Right forelimb (tissue), 1 donor: ENCODE data around the gene RALY.
A peak's percentile ranks its signal among the peaks of the same experiment; 100 is the strongest.
"Not testable (repeated sequence)": the region's sequence is repeated elsewhere in the genome, so short reads cannot be mapped to it uniquely, and the experiment has no call there.

ENCODE experiments used
- DNase-seq: peaks from one replicate; pipeline ENCODE4 v3.0.0-alpha.2; 2018

RALY gene

DNA sequence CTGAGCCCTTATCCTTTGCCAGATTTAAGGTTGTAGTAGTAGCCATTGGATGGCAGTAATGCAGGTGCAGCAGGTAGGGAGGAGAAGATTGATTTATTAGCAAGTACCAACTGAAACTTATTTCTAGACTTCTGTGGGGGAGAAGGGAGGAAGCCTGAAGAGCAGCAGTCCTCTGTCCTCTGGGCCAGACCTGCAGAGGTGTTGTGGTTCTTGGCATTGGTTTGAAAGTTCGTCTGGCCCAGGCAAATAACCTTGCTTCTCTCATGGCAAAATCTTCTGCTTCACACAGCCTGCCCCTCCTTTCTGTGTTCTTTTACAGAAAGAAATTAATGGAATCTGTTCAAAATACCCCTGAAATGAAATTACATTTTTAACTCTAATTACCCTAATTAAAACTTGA is 24.5 kb downstream of the RALY start:
- no peak for DNase-seq

DNA sequence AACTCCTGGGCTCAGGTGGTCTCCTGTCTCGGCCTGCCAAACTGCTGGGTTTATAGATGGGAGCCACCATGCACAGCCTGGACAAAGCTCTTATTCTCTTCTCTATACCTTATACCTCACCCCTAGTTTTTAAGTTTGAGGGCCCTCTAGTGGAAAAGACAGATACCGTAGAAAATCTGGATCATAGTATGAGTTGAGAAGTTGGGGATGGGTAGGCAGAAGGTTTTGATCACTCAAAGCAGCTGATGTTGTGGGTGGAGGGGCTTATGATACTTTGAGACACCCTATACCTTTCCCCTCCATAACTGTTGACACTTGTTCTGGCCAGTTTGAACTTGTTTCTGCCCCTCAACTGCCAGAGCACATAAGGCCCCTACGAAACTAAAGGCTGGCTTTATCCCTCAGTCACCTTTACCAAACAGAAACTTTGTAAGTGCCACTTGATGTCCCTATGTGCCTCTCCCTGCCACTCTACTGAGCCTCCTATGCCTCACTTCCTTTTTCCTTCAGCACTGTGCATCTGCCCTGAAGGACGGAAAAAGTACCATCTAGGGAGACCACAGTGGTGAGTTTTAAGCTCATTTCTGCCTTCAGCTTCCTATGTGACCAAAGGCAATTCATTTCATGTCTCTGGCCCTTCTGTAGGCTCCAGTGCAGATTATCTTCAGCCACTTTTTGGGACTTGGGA is 28.6 kb downstream of the RALY start:
- DNase-seq: no peak

DNA sequence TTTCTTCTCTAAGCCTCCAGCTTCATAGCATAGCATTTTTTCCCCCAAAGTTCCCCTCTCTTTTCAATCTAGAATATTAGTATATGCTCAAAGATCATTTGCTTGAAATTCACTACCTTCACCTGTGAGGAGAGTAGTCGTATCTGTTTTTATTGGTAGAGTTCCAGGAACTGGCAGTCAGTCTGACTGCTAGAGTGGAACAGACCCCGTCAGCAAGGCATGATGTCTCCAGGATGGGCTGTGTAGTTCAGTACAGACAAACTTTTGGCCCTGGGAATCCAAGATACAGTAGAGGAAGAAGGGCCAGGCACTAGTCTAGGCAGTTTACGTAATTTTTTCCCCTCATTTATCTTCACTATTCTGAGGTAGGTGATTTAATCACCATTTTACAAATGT is 29.1 kb downstream of the RALY start:
- no peak for DNase-seq

DNA sequence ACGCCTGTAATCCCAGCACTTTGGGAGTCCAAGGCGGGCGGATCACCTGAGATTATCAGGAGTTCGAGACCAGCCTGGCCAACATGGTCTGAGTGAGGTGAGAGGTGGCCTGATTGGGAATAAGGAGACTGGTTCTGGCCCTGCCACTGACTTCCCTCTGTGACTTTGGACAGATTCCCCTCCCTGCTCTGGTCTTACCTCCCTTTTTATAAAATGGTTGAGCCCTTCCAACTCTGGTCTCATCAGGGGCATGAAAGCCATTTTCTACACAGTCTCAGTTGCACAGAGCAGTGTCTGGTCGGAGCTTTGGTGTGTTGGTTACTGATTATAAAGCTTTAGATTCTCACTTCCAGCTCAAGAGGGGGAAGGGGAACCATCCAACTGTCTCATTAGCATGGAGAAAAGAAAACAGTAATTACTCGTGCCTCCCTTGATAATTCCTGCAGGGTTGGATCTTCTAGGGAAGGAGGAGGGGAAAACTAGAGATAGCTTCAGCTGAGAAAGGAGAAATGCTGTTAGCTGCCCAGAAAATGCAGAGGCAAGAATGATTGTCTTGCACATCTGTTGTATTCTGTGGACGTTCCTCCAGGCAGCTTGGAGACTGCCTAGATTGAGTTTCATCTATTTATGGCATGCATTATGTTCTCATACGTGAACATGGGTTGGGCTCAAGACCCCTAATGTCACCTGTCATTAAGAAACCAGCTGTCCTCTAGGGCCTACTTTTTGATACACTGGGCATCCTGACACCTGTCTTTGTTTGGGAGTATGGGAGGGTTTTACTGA is 30.4 kb downstream of the RALY start:
- no peak for DNase-seq

DNA sequence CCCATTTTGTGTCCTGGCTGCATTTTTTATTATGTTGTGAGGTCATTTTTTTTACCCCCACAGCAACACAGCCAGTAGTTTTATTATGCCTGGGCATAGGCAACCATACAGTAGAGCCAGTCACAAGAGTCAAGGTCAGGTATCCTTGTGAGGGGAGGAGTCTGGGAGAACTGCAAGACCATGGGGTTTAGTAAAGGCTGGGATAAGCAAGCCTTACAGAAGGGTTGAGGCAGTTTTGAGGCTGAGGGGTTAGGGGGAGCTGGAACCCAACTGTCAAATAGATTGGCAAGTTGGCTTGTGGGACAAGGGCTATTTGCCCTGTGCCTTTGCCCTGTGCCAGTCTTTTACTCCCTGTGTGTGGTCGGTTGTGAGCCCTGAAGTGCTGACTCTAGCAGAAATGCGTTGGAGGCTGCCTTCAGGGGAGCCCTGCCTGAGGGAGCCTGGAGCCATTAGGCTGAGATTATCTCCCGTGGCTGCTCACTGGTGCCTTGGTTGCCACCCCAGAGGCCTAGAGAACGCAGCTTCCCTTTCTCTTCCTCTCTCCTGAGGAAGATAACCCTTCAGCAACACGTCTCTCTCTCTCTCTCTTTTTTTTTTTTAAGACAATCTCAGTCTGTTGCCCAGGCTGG is 31.1 kb downstream of the RALY start:
- no peak for DNase-seq

DNA sequence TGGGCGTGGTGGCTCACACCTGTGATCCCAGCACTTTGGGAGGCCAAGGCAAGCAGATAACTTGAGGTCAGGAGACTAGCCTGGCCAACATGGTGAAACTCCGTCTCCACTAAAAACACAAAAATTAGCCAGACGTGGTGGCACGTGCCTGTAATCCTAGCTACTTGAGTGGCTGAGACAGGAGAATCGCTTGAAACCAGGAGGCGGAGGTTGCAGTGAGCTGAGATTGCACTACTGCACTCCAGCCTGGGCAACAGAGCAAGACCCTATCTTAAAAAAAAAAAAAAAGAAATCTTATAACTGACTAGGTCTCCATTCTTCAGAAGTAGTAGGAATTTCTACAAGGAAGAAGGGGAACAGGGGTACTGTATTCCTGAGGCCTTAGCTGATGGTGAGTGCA is 34.3 kb downstream of the RALY start:
- not testable (repeated sequence) for DNase-seq

DNA sequence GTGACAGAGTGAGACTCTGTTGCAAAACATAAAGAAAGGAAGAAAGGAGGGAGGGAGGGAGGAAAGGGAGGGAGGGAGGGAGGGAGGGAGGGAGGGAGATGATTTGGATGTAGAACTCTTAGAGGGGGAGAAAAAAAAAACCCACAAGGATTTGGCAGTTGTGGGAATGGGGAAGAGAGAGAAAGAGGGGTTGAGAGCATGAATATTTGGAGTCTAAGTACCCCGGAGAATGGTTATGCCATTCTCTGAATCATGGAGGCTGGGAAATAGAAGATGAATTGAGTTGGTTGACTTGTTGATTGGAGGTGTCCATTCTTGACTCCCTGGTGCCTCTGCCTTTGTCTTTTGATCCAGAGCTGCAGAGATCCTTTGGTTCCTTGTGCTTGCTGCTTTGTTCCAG is 35.7 kb downstream of the RALY start:
- no peak for DNase-seq

DNA sequence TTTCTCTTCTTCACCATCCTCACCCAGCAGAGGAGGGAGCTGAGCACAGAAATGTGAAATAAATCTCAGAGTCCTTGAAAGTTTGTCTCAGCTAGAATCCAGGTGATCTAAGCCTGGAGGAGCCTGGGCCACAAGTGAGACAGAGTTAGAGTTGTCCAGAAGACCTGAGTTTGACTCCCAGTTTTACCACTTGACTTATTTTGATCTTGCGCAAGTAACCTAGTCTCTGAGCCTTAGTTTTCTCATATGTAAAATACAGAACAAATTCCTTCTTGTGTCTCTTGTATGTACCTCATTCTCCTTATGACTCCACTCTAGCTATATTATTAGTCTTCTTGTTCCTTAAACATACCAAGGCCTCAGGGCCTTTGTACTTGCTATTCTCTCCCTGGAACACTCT is 36.7 kb downstream of the RALY start:
- DNase-seq: no peak

DNA sequence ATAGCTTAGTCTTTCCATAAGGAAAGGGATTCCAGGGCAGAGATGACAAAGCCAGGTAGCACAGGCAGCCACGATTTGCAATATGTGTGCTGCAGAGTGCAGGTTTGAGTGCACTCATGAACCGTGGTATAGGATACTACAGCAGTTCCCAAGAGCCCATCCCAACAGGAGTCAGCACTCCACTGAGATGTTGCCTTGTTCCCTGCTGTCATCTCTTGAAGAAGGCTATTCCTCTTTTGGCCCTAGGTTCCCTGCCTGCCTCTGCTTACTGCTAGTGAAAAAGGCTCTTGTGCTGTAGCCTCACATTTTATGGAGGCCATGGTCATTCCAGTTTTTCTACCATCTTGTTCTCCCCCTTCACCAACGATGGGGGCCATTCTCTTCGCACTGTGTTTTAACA is 40.2 kb downstream of the RALY start:
- DNase-seq: no peak

DNA sequence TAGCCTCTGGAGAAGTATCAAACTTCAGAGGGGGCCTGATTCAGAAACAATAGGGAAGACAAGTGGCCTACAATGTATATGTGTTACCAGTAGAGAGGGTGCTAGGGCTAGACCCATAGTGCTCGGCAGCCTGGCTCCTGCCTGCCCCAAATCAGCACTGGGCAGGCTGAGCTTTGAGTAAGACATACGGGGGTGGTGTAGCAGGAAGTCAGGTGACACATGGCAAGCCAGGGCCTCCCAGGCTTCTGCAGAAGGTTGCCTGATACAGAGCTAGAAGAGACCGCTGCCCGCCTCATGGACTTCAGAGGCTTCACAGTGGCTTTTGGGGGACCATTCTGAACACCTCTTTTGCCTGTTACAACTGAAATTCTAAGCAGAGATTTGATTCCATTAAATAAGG is 43.4 kb downstream of the RALY start:
- DNase-seq: no peak

DNA sequence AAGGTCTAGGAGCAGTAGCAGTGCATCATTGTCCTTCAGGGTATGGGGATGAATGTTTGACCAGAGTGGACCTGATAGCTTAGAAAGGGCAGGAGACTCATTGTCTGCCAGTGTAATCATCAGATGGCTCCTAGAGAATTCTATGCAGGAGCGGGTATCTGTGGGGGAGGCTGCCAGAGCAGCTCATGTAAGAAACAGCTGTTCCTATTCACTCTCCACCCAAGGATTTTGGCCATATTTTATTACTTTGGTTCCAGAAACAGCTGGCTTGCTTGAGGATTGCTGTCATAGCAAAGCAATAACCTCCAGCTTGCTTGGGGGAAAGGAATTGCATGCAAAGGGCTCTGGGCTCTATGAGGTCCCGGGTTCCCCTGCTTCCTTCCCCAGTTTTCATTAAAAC is 44.1 kb downstream of the RALY start:
- DNase-seq: peak; percentile 54

DNA sequence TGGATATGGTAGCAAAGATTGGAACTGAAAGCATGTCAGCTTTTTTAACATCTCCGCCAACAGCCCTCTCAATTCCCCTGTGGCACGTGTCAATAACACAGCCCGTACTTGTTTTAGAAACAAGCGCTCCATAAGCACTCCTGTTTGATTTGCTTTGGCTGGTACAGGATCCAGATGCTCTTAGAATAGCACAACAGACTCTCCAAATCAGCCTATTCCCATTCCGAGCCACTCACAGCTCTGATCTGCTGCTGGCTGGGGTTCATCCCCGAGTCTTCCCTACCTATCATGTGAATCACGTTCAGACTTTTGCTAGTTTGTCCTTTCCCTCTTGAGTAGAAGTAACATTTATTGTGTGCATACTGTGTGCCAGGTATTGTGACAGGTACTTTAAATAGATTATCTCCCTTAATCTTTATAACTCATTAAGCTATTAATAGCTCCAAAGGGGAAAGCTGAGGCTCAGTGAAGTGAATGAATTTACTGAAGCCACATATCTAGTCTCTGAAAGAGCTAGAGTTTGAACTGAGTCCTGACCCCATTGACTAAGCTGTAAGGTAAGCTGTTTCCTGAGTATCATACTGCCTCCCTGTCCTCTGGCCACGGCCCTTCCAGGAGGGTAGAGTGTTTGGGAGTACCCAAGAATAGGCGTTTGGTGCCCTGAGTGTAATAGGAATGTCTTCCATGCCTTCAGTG is 46.7 kb downstream of the RALY start:
- no peak for DNase-seq

DNA sequence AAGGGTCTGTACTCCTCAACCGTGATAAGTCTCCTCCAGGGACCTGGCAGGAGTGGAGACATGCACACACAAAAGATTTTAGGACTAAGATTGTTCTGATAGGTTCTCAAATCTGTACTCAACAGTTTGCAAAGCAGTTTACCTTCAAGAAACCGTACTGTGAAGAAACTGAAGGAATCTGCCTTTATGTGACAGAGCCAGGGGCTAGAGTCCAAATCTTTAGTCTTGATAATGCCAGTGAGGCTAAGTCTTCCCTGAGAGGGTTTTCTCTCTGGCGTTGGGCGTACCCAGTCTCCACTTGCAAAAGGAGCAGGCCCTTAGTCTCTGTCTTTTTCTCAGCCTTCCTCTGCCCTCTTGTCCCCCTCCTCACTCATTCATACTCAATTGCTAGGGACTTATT is 47.5 kb downstream of the RALY start:
- DNase-seq: no peak

DNA sequence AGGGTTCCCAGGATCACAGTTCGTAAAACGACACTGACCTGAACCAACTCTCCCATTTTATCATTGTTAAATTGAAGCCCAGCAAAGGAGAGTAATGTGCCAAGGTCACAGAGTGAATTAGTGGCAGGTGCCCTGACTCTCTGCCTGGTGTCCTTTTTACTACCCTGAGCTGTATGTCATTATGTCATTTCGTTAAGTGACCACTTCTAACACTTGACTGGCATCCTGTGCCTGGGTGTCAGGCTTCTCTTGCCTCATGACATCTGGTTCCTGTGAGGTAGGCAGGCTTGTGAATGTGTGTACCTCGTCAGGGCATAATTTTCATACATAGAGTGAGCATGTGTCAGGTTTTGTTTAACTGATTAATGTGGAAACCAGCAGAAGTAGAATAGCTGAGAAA is 48.6 kb downstream of the RALY start:
- no peak for DNase-seq

DNA sequence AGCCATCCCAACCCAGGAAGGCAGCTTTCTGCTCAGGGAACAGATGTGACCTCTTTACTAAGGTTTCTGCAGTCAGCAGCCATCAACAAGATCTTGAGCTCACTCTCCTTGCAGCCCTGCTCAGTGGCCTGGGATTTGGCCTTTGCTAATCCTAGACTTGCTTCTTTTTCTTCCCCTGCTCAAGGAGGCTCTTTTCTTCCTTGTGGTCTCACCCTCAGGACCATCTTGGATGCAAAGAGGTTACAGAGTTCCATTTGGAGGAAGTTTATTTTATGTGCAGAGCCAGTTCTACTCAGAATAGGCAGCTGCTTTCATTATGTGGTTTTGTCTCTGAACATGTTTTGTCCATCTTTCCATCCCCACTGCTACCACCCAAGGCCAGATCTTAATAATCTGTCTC is 49.3 kb downstream of the RALY start:
- no peak for DNase-seq

DNA sequence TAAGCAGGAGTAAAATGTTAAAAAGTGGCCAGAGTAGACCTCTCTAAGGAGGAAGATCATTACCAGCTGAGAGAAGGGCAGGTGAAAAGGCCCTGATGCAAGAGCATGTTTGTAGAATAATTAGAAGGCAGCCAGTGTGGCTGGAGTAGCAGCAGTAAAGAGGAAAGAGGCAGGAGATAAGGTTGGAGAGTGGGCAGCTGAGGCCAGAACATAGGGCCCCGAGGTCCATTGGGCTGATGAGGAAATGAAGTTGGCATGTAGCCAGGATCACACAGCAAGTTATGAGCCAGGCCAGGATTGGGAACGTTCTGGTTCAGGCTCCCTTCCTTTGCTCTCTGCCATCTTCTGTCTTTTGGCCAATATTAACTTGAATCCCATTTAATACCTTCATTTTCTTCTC is 51.6 kb downstream of the RALY start:
- DNase-seq: no peak

DNA sequence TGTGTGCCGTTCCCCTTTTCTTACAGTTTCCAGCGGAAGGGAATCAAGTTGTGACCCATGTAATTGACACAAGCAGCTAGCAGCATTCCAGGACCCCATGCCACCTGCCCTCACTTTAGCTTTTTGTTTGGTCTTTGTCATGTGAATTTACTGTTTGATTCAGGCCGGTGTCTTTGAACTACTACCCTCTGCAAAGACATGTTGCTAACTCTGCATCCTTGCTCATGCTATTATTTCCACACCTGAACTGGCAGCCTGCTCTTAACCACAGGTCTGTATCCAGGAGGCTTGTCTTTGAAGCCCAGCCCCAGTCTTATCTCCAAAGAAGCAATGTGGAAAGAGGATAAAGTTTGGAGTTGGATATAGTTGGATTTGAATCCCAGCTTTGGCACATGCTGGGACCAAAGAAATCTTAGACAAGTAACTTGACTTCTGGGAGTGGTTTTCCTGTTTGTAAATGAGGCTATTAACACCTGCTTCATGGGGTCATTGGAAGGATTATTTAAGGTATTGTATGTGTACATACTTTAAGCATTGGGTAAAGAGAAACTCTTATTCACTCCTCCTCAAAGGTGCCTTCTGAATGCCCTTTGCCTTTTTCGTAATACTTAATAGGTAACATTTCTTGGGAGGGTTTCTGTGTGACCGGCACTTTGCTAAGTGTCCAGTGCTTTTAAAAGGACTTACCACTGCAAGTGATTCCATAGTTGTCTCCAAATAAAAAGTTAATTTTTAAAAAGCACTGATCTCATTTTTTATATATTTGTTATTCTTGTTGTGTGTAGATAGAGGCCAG is 52.4 kb downstream of the RALY start:
- DNase-seq: no peak

DNA sequence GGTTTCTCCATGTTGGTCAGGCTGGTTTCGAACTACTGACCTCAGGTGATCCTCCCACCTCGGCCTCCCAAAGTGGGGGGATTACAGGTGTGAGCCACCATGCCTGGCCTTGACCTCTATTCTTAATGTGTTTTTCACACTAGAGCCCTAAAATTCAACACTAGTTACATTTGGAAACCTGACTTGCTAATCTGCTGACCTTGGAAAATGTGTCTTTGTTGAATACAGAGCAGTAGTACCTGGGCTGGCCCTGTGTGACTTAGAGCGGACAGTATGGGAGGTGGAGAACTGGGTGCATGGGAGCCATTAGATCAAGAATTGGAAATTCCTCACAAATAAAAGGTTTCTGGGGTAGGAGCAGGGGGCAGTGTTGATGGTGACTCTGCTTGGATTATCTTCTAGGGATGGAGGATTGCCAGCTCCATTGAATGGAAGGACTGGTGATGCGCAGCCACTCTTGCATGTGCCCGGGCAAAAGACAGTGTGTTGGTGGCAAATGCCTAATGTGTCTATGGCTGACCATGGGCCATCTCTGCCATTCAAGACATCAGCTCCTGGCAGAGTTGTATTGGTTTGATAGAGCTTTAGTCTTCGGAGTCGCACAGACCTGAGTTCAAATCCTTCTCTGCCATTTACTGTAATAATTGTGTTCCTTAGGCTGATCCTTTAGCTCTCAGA is 53.4 kb downstream of the RALY start:
- DNase-seq: no peak

DNA sequence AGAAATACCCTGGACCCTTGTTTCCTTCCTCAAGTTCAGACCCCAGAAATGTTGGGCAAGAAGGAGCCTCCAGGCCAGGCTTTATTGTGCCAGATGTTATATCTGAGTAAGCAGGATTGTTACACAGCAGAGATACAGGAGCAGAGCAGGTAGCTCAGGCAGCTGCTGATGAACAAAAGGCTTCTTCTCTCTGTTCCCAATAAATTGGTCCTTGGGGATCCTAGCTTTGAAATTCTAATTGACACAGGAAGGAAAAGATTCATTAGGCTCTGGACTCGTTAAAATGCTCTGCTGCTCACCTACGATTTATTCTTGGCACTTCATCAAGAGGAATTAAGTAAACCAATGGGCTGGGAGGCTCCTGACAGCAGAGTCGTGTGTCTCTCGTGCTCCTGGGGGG is 54.2 kb downstream of the RALY start:
- no peak for DNase-seq

DNA sequence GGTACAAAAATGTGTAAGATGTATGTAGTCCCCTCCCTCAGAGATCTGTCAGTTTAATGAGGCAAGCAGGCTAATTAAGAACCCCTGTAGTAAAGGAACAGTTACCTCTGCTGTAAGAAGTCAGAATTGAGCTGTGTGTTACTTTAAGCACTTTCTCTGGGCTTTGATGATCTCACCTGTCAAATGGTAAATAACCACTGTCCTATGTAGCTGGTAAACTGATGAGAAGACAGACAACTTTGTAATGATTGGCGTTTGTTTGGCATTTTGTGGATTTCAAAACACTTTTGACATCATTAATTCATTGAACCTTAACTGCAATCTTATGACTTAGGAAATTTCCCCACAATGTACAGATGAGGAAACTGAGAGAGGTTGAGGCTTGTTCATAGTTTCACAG is 55.7 kb downstream of the RALY start:
- DNase-seq: no peak

DNA sequence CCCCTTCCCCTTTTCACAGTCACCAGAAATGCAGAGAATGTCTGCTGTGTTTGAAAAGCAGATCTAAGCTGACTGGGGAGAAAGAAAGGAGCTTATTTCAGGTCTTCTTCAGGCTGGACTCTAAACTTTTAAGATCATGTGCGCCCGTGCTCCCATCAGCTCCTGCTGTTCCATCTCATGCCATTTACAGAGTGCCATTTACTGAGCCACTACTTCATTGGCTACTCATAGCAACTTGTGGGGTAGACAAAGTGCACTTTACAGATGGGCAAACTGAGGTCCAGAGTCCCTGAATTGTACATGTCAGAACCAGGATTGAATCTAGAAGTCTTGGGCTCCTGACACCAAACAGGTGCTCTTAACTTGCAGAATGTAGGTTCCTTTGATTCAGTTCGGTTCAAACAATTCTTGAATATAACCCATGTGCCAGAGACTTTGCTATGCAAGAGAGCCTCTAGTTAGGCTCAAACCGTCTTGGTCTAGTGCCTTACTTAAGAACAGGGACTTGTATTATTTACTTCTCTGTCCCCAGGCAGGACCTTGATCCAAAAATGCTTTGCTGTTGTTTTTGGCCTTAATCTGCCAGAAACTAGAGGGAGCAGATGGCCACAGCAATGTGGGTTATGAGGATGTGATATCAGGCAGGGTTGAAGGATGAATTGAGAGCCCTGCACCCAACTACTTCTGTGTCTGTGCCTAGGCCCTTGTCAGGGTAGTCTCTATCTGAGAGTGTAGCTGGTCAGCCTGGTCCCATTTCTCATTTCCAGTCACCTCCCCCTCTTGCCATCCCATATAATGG is 56.4 kb downstream of the RALY start:
- no peak for DNase-seq
